ENCODE results near the gene MAZ. TPM values are rescaled to one million over a fixed set of nuclear protein-coding genes. Genes with fewer than 3 reads are reported as not detected.

Gene MAZ
- total and polyA plus RNA-seq, 2 of the 13 experiments (the other 11 are each of a cell fraction or from before 2014, with no cell fraction given) = 203 to 277 TPM

- TF ChIP-seq ZBTB39 (CRISPR knock-in tag; IDR thresholded peaks at IDR 0.05) = no peak
- no peak for TF ChIP-seq DBP (CRISPR knock-in tag; IDR thresholded peaks at IDR 0.05; ENCODE audit: not compliant biosample characterization)
- no peak for TF ChIP-seq NFE2 (CRISPR knock-in tag; IDR thresholded peaks at IDR 0.05)
- TF ChIP-seq TBX3 (IDR thresholded peaks at IDR 0.05; ENCODE audit: borderline replicate concordance) = no peak
- no peak for TF ChIP-seq ATF3 (CRISPR knock-in tag; IDR thresholded peaks at IDR 0.05)
- 0 out of 2 replicates have a peak, but pooled peaks have one; percentile 45 for TF ChIP-seq MIER2 (CRISPR knock-in tag; IDR thresholded peaks at IDR 0.05)
- TF ChIP-seq ADNP (CRISPR knock-in tag; IDR thresholded peaks at IDR 0.05) = no peak
- no peak for TF ChIP-seq ARID2 (CRISPR knock-in tag; IDR thresholded peaks at IDR 0.05; ENCODE audit: borderline replicate concordance)
- no peak; the same call in 1 of the 2 replicates for TF ChIP-seq ZNF430 (CRISPR knock-in tag; IDR thresholded peaks at IDR 0.05)
- TF ChIP-seq NCOR1 (IDR thresholded peaks at IDR 0.05; ENCODE audit: borderline replicate concordance, low read length) = no peak
- no peak for TF ChIP-seq ZBTB10 (CRISPR knock-in tag; IDR thresholded peaks at IDR 0.05; ENCODE audit: borderline replicate concordance)
- no peak for TF ChIP-seq ZNF138 (CRISPR knock-in tag; IDR thresholded peaks at IDR 0.05; ENCODE audit: low read depth)
- peak; percentile 87; the same call in 1 of the 2 replicates for TF ChIP-seq ZNF253 (CRISPR knock-in tag; IDR thresholded peaks at IDR 0.05; ENCODE audit: borderline replicate concordance)
- no peak for TF ChIP-seq BHLHE40 (IDR thresholded peaks at IDR 0.05; ENCODE audit: low read length)
- TF ChIP-seq MXD4 (CRISPR knock-in tag; IDR thresholded peaks at IDR 0.05) = peak; percentile 83; the same call in 1 of the 2 replicates
- TF ChIP-seq ZMAT3 (CRISPR knock-in tag; conservative IDR thresholded peaks at IDR 0.05) = no peak; the same call in 1 of the 2 replicates
- peak; percentile 65; the same call in 1 of the 2 replicates for TF ChIP-seq ZNF768 (CRISPR knock-in tag; IDR thresholded peaks at IDR 0.05)
- no peak for TF ChIP-seq HDAC6 (IDR thresholded peaks at IDR 0.05; ENCODE audit: low read depth, low read length)
- no peak; the same call in 1 of the 2 replicates for TF ChIP-seq DMAP1 (CRISPR knock-in tag; IDR thresholded peaks at IDR 0.05)
- TF ChIP-seq ZFP91 (CRISPR knock-in tag; IDR thresholded peaks at IDR 0.05; ENCODE audit: borderline replicate concordance) = peak; percentile 83; the same call in 1 of the 2 replicates
- TF ChIP-seq E2F1 (CRISPR knock-in tag; IDR thresholded peaks at IDR 0.05) = 0 out of 2 replicates have a peak, but pooled peaks have one; percentile 26
Observed at GRCh38 chr16:29811170-29811895, 5.0 kb downstream of the MAZ start (continued).

All from HepG2 (cell line).